HG02870 (cell line): ENCODE measurements around the gene POLR1H.

ENCODE experiments used
- ATAC-seq: cut with Tn5 transposase; IDR thresholded peaks from one replicate; pipeline ENCODE4 v1.9.1; 2021; ENCODE audit warnings: mild to moderate bottlenecking, moderate library complexity; ENCODE audit not compliant: unreplicated experiment

Gene POLR1H

GRCh38 chr6:30093951-30094661 lies 33.0 kb downstream of the POLR1H start:
- ATAC-seq: no peak

GRCh38 chr6:30096829-30097228 lies 35.8 kb downstream of the POLR1H start:
- no peak for ATAC-seq

- ATAC-seq: no peak
Measured at GRCh38 chr6:30097902-30098768, 37.1 kb downstream of the POLR1H start.

- no peak for ATAC-seq
Measured at GRCh38 chr6:30100154-30100553, 39.1 kb downstream of the POLR1H start.

- ATAC-seq: no peak
Measured at GRCh38 chr6:30100585-30101443, 39.7 kb downstream of the POLR1H start.

GRCh38 chr6:30101444-30102413 lies 40.7 kb downstream of the POLR1H start:
- peak; percentile 59 for ATAC-seq

- no peak for ATAC-seq
Measured at GRCh38 chr6:30102414-30102969, 41.4 kb downstream of the POLR1H start.

GRCh38 chr6:30102970-30103871 lies 42.2 kb downstream of the POLR1H start:
- peak; percentile 54 for ATAC-seq

GRCh38 chr6:30103872-30104179 lies 42.8 kb downstream of the POLR1H start:
- ATAC-seq: no peak

GRCh38 chr6:30104661-30105060 lies 43.6 kb downstream of the POLR1H start:
- ATAC-seq: no peak

- no peak for ATAC-seq
Measured at GRCh38 chr6:30111266-30111856, 50.3 kb downstream of the POLR1H start.

- ATAC-seq: no peak
Measured at GRCh38 chr6:30112402-30112994, 51.4 kb downstream of the POLR1H start.

GRCh38 chr6:30113003-30113759 lies 52.1 kb downstream of the POLR1H start, which contains the start of gene TRIM31:
TSS of gene TRIM31 (minus strand) at chr6:30113090. CDS start at chr6:30112805, 285 bp downstream.
- no peak for ATAC-seq

- ATAC-seq: no peak
Measured at GRCh38 chr6:30113841-30114240, 52.8 kb downstream of the POLR1H start.
